HCT116 (cell line): ENCODE measurements around the gene C9orf72. TPM values are rescaled to one million over a fixed set of nuclear protein-coding genes. Genes with fewer than 3 reads are reported as not detected.

Experiments used
- ATAC-seq: fragments of 200-7000 bp; cut with Tn5 transposase; 2 replicates; pipeline ENCODE4 v1.9.1; 2020; ENCODE audit warnings: mild to moderate bottlenecking, moderate library complexity
- BruUV-seq: library from RNA; stranded (reverse); fragments of 400-500 nt; replicated peaks from 2 replicates; lab custom pipeline; 2021; lab: Mats Ljungman, UMichigan
- CTCF ChIA-PET: fragments of 300-600 bp; sonication (Branson Sonifier 250); formaldehyde crosslinking; loops from one replicate; lab custom pipeline; 2021; ENCODE audit warnings: antibody characterized with exemption; lab: Charles Lee
- POLR2A ChIA-PET: fragments of 300-600, 350-600 bp; sonication (Branson Sonifier 250); formaldehyde crosslinking; loops from one replicate; lab custom pipeline; 2021; ENCODE audit warnings: antibody characterized with exemption; lab: Charles Lee
- RAD21 ChIA-PET, 2 experiments: fragments of 300-600 bp; sonication (Branson Sonifier 250); formaldehyde crosslinking; loops; one replicate each; lab custom pipeline; 2023; ENCODE audit warnings: low total read pairs in 2 of 2; ENCODE audit not compliant: uncharacterized antibody in 2 of 2, unreplicated experiment in 2 of 2, low non-redundant PET in 1 of 2; lab: Charles Lee
- DNase-seq: peaks from one replicate; pipeline ENCODE4 v3.0.0-alpha.2; 2010; ENCODE audit warnings: low read depth, low spot score
- H2AFZ ChIP-seq: fragments of 200-600 bp; shearing (Covaris generic), sonication (generic); 2 replicates; pipeline ENCODE4 v1.6.1; 2017; ENCODE audit warnings: low read depth, mixed run types, mixed read lengths, antibody characterized with exemption, low read length; ENCODE audit not compliant: poor library complexity, severe bottlenecking
- H3K27ac ChIP-seq: 2 replicates; pipeline ENCODE4 v1.5.1; 2012; ENCODE audit warnings: low read depth, low read length
- H3K27me3 ChIP-seq: fragments of 200-600 bp; sonication (generic); 2 replicates; pipeline ENCODE4 v1.6.1; 2016; ENCODE audit warnings: mixed run types, low read length, mixed read lengths; ENCODE audit not compliant: insufficient read depth
- H3K36me3 ChIP-seq, 2 experiments: fragments of 200-500 bp in 1 of 2; fragments of 200-600 bp in 1 of 2; sonication (Bioruptor generic) in 1 of 2; sonication (generic) in 1 of 2; 2 replicates each; pipeline versions ENCODE4 v1.5.1 to v1.6.1; 2014 to 2016; ENCODE audit warnings: low read length in 2 of 2, inconsistent platforms in 1 of 2, mixed read lengths in 1 of 2, mixed run types in 1 of 2; ENCODE audit not compliant: insufficient read depth in 2 of 2, control insufficient read depth in 1 of 2
- H3K4me1 ChIP-seq, 2 experiments: fragments of 200-600 bp in 1 of 2; sonication (generic) in 1 of 2; 2 replicates each; pipeline versions ENCODE4 v1.5.1 to v1.6.1; 2012 to 2017; ENCODE audit warnings: low read length in 2 of 2, inconsistent platforms in 1 of 2, mild to moderate bottlenecking in 1 of 2, mixed read lengths in 1 of 2, mixed run types in 1 of 2, moderate library complexity in 1 of 2; ENCODE audit not compliant: insufficient read depth in 2 of 2, control insufficient read depth in 1 of 2
- H3K4me2 ChIP-seq: fragments of 200-600 bp; sonication (generic); 2 replicates; pipeline ENCODE4 v1.6.1; 2017; ENCODE audit warnings: mixed run types, low read length, mixed read lengths
- H3K4me3 ChIP-seq, 2 experiments: fragments of 200-600 bp in 1 of 2; sonication (generic) in 1 of 2; replicated peaks in 1 of 2; 2 replicates each; pipeline ENCODE4 v1.5.1; 2011 to 2016; ENCODE audit warnings: low read length in 2 of 2, control low read depth in 1 of 2, low read depth in 1 of 2, mild to moderate bottlenecking in 1 of 2, mixed read lengths in 1 of 2, mixed run types in 1 of 2
- H3K79me2 ChIP-seq: fragments of 200-600 bp; sonication (generic); 2 replicates; pipeline ENCODE4 v1.6.1; 2017; ENCODE audit warnings: mild to moderate bottlenecking, mixed run types, low read length, moderate library complexity, mixed read lengths; ENCODE audit not compliant: insufficient read depth
- H3K9ac ChIP-seq: fragments of 200-600 bp; sonication (generic); 2 replicates; pipeline ENCODE4 v1.6.1; 2016; ENCODE audit warnings: low read length, mixed read lengths
- H3K9me2 ChIP-seq: fragments of 200-600 bp; sonication (generic), shearing (Covaris generic); 2 replicates; pipeline ENCODE4 v1.6.1; 2017; ENCODE audit warnings: mixed run types, mild to moderate bottlenecking, moderate library complexity; ENCODE audit not compliant: insufficient read depth
- H3K9me3 ChIP-seq, 2 experiments: fragments of 200-500 bp in 1 of 2; fragments of 200-600 bp in 1 of 2; sonication (Bioruptor generic) in 1 of 2; sonication (generic) in 1 of 2; 2 replicates each; pipeline ENCODE4 v1.6.1; 2014 to 2017; ENCODE audit warnings: low read length in 2 of 2, mixed read lengths in 2 of 2, inconsistent platforms in 1 of 2, low read depth in 1 of 2, mild to moderate bottlenecking in 1 of 2, mixed run types in 1 of 2, moderate library complexity in 1 of 2; ENCODE audit not compliant: control insufficient read depth in 1 of 2, insufficient read depth in 1 of 2
- H4K20me1 ChIP-seq: fragments of 200-600 bp; sonication (generic), shearing (Covaris generic); 2 replicates; pipeline ENCODE4 v1.6.1; 2017; ENCODE audit warnings: mixed run types, mild to moderate bottlenecking, moderate library complexity; ENCODE audit not compliant: insufficient read depth
- CBX3 ChIP-seq: IDR thresholded peaks from 2 replicates; pipeline ENCODE4 v1.6.1; 2012; ENCODE audit warnings: low read depth
- CEBPB ChIP-seq: IDR thresholded peaks from 2 replicates; pipeline ENCODE4 v1.6.1; 2012; ENCODE audit warnings: low read depth
- EGR1 ChIP-seq: IDR thresholded peaks from 2 replicates; pipeline ENCODE4 v1.6.1; 2012; ENCODE audit warnings: low read depth
- ELF1 ChIP-seq: IDR thresholded peaks from 2 replicates; pipeline ENCODE4 v1.6.1; 2012; ENCODE audit warnings: low read depth, borderline replicate concordance
- EZH2 ChIP-seq: fragments of 200-600 bp; sonication (generic); IDR thresholded peaks from 2 replicates; pipeline ENCODE4 v1.6.1; 2017; ENCODE audit warnings: antibody characterized with exemption, mixed run types
- EZH2phosphoT487 ChIP-seq: fragments of 200-600 bp; IDR thresholded peaks from 2 replicates; pipeline ENCODE4 v1.6.1; 2018; ENCODE audit warnings: antibody characterized with exemption, borderline replicate concordance
- FOSL1 ChIP-seq: IDR thresholded peaks from 2 replicates; pipeline ENCODE4 v1.6.1; 2012; ENCODE audit warnings: low read depth
- JUND ChIP-seq: IDR thresholded peaks from 2 replicates; pipeline ENCODE4 v1.6.1; 2012
- MAX ChIP-seq: IDR thresholded peaks from 2 replicates; pipeline ENCODE4 v1.6.1; 2012
- POLR2A ChIP-seq: IDR thresholded peaks from 2 replicates; pipeline ENCODE4 v1.7.0; 2011; ENCODE audit warnings: borderline replicate concordance; ENCODE audit not compliant: insufficient read depth, insufficient read length; ENCODE audit errors: extremely low read depth
- POLR2AphosphoS5 ChIP-seq: IDR thresholded peaks from 2 replicates; pipeline ENCODE4 v1.6.1; 2011; ENCODE audit warnings: mild to moderate bottlenecking, low read depth, low read length, moderate library complexity
- RAD21 ChIP-seq: IDR thresholded peaks from 2 replicates; pipeline ENCODE4 v1.6.1; 2012; ENCODE audit warnings: low read depth, mild to moderate bottlenecking
- REST ChIP-seq: IDR thresholded peaks from 2 replicates; pipeline ENCODE4 v1.6.1; 2012; ENCODE audit warnings: low read depth
- SIN3A ChIP-seq: IDR thresholded peaks from 2 replicates; pipeline ENCODE4 v1.6.1; 2012; ENCODE audit warnings: low read depth
- SP1 ChIP-seq: IDR thresholded peaks from 2 replicates; pipeline ENCODE4 v1.6.1; 2012; ENCODE audit warnings: low read depth
- TCF7L2 ChIP-seq: IDR thresholded peaks from 2 replicates; pipeline ENCODE4 v1.7.0; 2011; ENCODE audit warnings: borderline replicate concordance, inconsistent platforms; ENCODE audit not compliant: insufficient read depth, insufficient read length; ENCODE audit errors: extremely low read depth
- YY1 ChIP-seq: IDR thresholded peaks from 2 replicates; pipeline ENCODE4 v1.6.1; 2011; ENCODE audit warnings: low read length, low read depth, moderate library complexity, mild to moderate bottlenecking; ENCODE audit not compliant: insufficient replicate concordance; ENCODE audit errors: extremely low read depth
- ZBTB33 ChIP-seq: IDR thresholded peaks from 2 replicates; pipeline ENCODE4 v1.6.1; 2011; ENCODE audit warnings: mild to moderate bottlenecking, low read length, moderate library complexity; ENCODE audit not compliant: insufficient replicate concordance; ENCODE audit errors: extremely low read depth
- ZNF274 ChIP-seq: fragments of 200-500 bp; sonication (Bioruptor generic); IDR thresholded peaks from 2 replicates; pipeline ENCODE4 v1.6.1; 2014; ENCODE audit warnings: mild to moderate bottlenecking, low read depth, low read length, inconsistent platforms
- intact Hi-C: fragments of 100-400 bp; cut with micrococcal nuclease; formaldehyde crosslinking; loops from 2 replicates; pipeline ENCODE4 v1.10.0; 2022
- total RNA-seq: library from RNA; stranded (reverse); gene quantifications from one replicate; pipeline ENCODE4 v1.2.1, GENCODE V29; 2021; ENCODE audit not compliant: unreplicated experiment
- TF ChIP-seq, protein P1 (sequence below): IDR thresholded peaks from 2 replicates; pipeline ENCODE4 v1.6.1; 2012

Gene C9orf72
- total RNA-seq, 1 experiment from 2014 or later = 12.0 TPM

DNA sequence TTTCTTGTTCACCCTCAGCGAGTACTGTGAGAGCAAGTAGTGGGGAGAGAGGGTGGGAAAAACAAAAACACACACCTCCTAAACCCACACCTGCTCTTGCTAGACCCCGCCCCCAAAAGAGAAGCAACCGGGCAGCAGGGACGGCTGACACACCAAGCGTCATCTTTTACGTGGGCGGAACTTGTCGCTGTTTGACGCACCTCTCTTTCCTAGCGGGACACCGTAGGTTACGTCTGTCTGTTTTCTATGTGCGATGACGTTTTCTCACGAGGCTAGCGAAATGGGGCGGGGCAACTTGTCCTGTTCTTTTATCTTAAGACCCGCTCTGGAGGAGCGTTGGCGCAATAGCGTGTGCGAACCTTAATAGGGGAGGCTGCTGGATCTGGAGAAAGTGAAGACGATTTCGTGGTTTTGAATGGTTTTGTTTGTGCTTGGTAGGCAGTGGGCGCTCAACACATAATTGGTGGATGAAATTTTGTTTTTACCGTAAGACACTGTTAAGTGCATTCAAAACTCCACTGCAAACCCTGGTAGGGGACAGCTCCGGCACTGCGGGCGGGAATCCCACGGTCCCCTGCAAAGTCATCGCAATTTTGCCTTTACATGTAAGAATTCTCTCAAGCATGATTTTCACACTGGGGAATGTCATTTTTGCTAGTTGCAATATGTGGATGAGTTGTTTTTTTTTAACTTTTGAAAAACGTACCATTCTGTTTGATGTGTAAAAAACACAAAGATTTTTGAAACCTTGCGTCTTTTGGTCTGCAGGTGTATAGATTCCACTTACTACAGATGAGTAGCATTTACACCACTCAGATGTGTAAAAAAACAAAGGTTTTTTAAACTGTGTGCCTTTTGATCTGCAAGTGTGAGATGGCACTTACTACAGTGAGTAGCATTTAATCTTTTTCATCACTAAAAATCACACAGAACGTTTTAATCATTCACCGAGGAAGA, 631 bp upstream of the C9orf72 start:
- Histone ChIP-seq H3K36me3 (no peaks in the 10 kb centered on the region), H3K4me1 (peaks cover 6 to 19% of the 10 kb centered on the region in 2 experiments), H3K9ac (peak overlapping the region; percentile 82), H4K20me1 (no peaks in the 10 kb centered on the region)
- RAD21 ChIA-PET = no interaction called here
- CTCF ChIA-PET = no interaction called here
- ATAC-seq = peak; percentile 92
- TF ChIP-seq POLR2A = peak; percentile 74
- TF ChIP-seq ELF1 = peak; percentile 77
- peak; percentile 83 for TF ChIP-seq YY1
- peak; percentile 94 for TF ChIP-seq MAX
- TF ChIP-seq POLR2AphosphoS5 = peak; percentile 77
- TF ChIP-seq ZNF274 = no peak
- TF ChIP-seq, protein P1, sequence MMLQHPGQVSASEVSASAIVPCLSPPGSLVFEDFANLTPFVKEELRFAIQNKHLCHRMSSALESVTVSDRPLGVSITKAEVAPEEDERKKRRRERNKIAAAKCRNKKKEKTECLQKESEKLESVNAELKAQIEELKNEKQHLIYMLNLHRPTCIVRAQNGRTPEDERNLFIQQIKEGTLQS = no peak
- TF ChIP-seq SP1 = peak; percentile 92
- 0 out of 2 replicates have a peak, but pooled peaks have one; percentile 23 for TF ChIP-seq FOSL1
- TF ChIP-seq JUND = peak; percentile 41; the same call in 1 of the 2 replicates
- TF ChIP-seq EZH2phosphoT487 = no peak
- TF ChIP-seq SIN3A = peak; percentile 73; the same call in 1 of the 2 replicates
- TF ChIP-seq TCF7L2 = peak; percentile 87
- no peak for TF ChIP-seq REST
- peak; percentile 92 for TF ChIP-seq ZBTB33
- peak; percentile 47; the same call in 1 of the 2 replicates for TF ChIP-seq CEBPB
- peak; percentile 91 for TF ChIP-seq CBX3
- TF ChIP-seq EZH2 = no peak
- TF ChIP-seq EGR1 = peak; percentile 97
- no peak for TF ChIP-seq RAD21
- TF ChIP-seq, all 23 proteins: peak for 14
- 0 out of 2 replicates have a peak, but pooled peaks cover 4% of the 10 kb centered on the region for H3K27me3 ChIP-seq
- peak overlapping the region; percentile 84 for H3K4me2 ChIP-seq
- BruUV-seq = TSS peak; percentile 96
- no peaks in the 10 kb centered on the region for H3K9me2 ChIP-seq
- no peaks in the 10 kb centered on the region for H3K9me3 ChIP-seq
- intact Hi-C loops = no loop called here
- H3K79me2 ChIP-seq = no peaks in the 10 kb centered on the region
- peak overlapping the region; percentile 62 to 86 for H3K4me3 ChIP-seq
- peak; percentile 100 for DNase-seq
- H3K27ac ChIP-seq = peak overlapping the region; percentile 45
- POLR2A ChIA-PET = interaction anchor here (1.0 kb wide), 1 partner anchor 15 kb away, joined by 3 read pairs; no protein-coding TSS in a partner anchor
- peak overlapping the region; percentile 90 for H2AFZ ChIP-seq
